PC-9 (cell line): ENCODE measurements around the gene FAAH2. TPM values are rescaled to one million over a fixed set of nuclear protein-coding genes. Genes with fewer than 3 reads are reported as not detected.

Experiments
- BruUV-seq: library from RNA; stranded (reverse); fragments of 400-500 nt; replicated peaks from 2 replicates; lab custom pipeline; 2021; lab: Mats Ljungman, UMichigan
- CTCF ChIA-PET: fragments of 300-600 bp; sonication (Branson Sonifier 250); formaldehyde crosslinking; loops from one replicate; lab custom pipeline; 2022; ENCODE audit warnings: antibody characterized with exemption; lab: Charles Lee
- POLR2A ChIA-PET: fragments of 300-600 bp; sonication (Branson Sonifier 250); formaldehyde crosslinking; loops from one replicate; lab custom pipeline; 2022; ENCODE audit warnings: antibody characterized with exemption; ENCODE audit not compliant: unreplicated experiment; lab: Charles Lee
- DNase-seq, 2 experiments: peaks; one replicate each; pipeline versions ENCODE4 v3.0.0 to v3.0.0-alpha.2; 2015 to 2022; ENCODE audit warnings: mixed read lengths in 1 of 2
- H2AFZ ChIP-seq: fragments of 200-600 bp; sonication (generic); 2 replicates; pipeline ENCODE4 v1.8.1; 2017; ENCODE audit warnings: antibody characterized with exemption
- H3F3A ChIP-seq: fragments of 200-600 bp; sonication (generic); 2 replicates; pipeline ENCODE4 v1.8.1; 2017; ENCODE audit warnings: antibody characterized with exemption, mild to moderate bottlenecking, low read depth; ENCODE audit not compliant: insufficient read depth
- H3K27ac ChIP-seq: fragments of 200-600 bp; sonication (generic); 2 replicates; pipeline ENCODE4 v1.6.1; 2016; ENCODE audit warnings: mixed run types
- H3K27me3 ChIP-seq: fragments of 200-600 bp; sonication (generic); 2 replicates; pipeline ENCODE4 v1.6.1; 2016; ENCODE audit warnings: low read depth, mixed run types; ENCODE audit not compliant: insufficient read depth
- H3K36me3 ChIP-seq: fragments of 200-600 bp; sonication (generic); 2 replicates; pipeline ENCODE4 v1.6.1; 2016; ENCODE audit warnings: low read depth, mixed run types
- H3K4me1 ChIP-seq: fragments of 200-600 bp; sonication (generic); replicated peaks from 2 replicates; pipeline ENCODE4 v1.6.1; 2016; ENCODE audit warnings: mixed run types; ENCODE audit not compliant: insufficient read depth
- H3K4me2 ChIP-seq: fragments of 200-600 bp; sonication (generic); 2 replicates; pipeline ENCODE4 v1.6.1; 2017; ENCODE audit warnings: mixed run types
- H3K4me3 ChIP-seq: fragments of 200-600 bp; sonication (generic); 2 replicates; pipeline ENCODE4 v1.6.1; 2016; ENCODE audit warnings: mixed run types
- H3K79me2 ChIP-seq: fragments of 200-600 bp; sonication (generic); 2 replicates; pipeline ENCODE4 v1.6.1; 2017; ENCODE audit warnings: low read depth, mixed run types
- H3K9me2 ChIP-seq: fragments of 200-600 bp; sonication (generic); 2 replicates; pipeline ENCODE4 v1.8.1; 2017; ENCODE audit warnings: mild to moderate bottlenecking; ENCODE audit not compliant: insufficient read depth
- H3K9me3 ChIP-seq: fragments of 200-600 bp; sonication (generic); 2 replicates; pipeline ENCODE4 v1.8.1; 2016; ENCODE audit warnings: low read depth; ENCODE audit not compliant: insufficient read depth
- H4K20me1 ChIP-seq: fragments of 200-600 bp; sonication (generic); 2 replicates; pipeline ENCODE4 v1.8.1; 2017; ENCODE audit not compliant: insufficient read depth
- EZH2 ChIP-seq: fragments of 200-600 bp; sonication (generic); IDR thresholded peaks from 2 replicates; pipeline ENCODE4 v1.8.0; 2017; ENCODE audit warnings: antibody characterized with exemption, low read depth
- intact Hi-C: fragments of 100-400 bp; cut with micrococcal nuclease; formaldehyde crosslinking; loops from one replicate; pipeline ENCODE4 v1.10.0; 2022; ENCODE audit not compliant: unreplicated experiment
- total RNA-seq: library from RNA; stranded (reverse); gene quantifications from 2 replicates; pipeline ENCODE4 v1.2.3, GENCODE V29; 2021
- TF ChIP-seq, protein P1 (sequence below): fragments of 200-600 bp; sonication (generic); conservative IDR thresholded peaks from 2 replicates; pipeline ENCODE4 v1.6.1; 2017; ENCODE audit warnings: mixed run types, antibody characterized with exemption, mild to moderate bottlenecking, moderate library complexity

The FAAH2 gene
- total RNA-seq, 1 experiment from 2014 or later, result 8.2 TPM

DNA sequence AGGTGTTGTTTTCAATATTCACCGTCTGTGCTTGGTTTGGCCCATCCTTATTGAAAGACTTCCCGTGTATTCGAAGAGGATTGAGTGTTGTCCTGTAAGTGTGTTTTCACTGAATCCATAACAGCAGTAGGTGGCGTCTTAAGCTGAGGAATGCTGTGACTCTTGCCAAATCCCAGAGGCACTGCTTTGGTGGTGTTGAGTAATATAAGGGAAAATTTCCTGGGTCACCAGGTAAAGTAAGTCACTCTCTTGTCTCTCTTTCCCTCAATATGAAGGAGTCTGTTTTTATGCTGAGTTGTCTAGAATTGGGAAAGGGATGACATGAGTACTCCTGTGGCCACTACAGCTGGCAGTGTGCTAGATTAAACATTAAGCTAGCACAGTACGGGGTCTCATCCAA is 158.6 kb downstream of the FAAH2 start:
- Histone ChIP-seq H3K79me2 (no peaks in the 10 kb centered on the region), H4K20me1 (no peaks in the 10 kb centered on the region), H3K4me1 (no peaks in the 10 kb centered on the region), H3K27me3 (no peaks in the 10 kb centered on the region), H3F3A (no peaks in the 10 kb centered on the region), H3K9me2 (no peaks in the 10 kb centered on the region), H3K4me2 (no peak overlapping the region), H3K27ac (no peak overlapping the region), H3K36me3 (no peaks in the 10 kb centered on the region), H2AFZ (no peak overlapping the region), H3K9me3 (no peaks in the 10 kb centered on the region), H3K4me3 (no peak overlapping the region)
- TF ChIP-seq EZH2, result no peak
- TF ChIP-seq, protein P1, sequence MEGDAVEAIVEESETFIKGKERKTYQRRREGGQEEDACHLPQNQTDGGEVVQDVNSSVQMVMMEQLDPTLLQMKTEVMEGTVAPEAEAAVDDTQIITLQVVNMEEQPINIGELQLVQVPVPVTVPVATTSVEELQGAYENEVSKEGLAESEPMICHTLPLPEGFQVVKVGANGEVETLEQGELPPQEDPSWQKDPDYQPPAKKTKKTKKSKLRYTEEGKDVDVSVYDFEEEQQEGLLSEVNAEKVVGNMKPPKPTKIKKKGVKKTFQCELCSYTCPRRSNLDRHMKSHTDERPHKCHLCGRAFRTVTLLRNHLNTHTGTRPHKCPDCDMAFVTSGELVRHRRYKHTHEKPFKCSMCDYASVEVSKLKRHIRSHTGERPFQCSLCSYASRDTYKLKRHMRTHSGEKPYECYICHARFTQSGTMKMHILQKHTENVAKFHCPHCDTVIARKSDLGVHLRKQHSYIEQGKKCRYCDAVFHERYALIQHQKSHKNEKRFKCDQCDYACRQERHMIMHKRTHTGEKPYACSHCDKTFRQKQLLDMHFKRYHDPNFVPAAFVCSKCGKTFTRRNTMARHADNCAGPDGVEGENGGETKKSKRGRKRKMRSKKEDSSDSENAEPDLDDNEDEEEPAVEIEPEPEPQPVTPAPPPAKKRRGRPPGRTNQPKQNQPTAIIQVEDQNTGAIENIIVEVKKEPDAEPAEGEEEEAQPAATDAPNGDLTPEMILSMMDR, result no peak
- no TSS peak for BruUV-seq
- no peak for DNase-seq
- ChIA-PET POLR2A (no interaction called here), CTCF (no interaction called here)
- intact Hi-C loops, result no loop called here

DNA sequence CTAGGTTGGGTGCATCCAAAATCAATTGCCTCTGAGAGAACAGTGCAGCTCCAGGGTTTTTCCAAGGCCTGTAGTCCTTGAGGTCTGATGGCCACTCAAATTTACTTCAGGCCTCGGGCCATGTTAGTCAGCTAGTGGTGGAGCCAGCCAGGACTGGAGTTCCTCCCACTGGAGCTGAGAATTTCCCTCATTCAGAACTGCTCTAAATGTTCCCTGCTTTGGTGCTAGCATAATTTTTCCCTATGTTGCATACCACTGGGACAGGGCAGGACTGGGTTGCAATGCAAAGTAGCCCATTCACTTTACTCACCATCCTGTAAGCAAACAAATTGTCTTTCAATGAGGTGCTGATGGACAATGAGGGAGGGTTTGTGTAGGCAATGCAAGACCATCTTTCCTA is 159.3 kb downstream of the FAAH2 start:
- intact Hi-C loops, result no loop called here
- H3F3A ChIP-seq, result no peaks in the 10 kb centered on the region
- no peaks in the 10 kb centered on the region for H3K9me2 ChIP-seq
- TF ChIP-seq, protein P1, result no peak
- no peak for TF ChIP-seq EZH2
- H3K27me3 ChIP-seq, result no peaks in the 10 kb centered on the region
- H3K4me1 ChIP-seq, result no peaks in the 10 kb centered on the region
- POLR2A ChIA-PET, result no interaction called here
- H2AFZ ChIP-seq, result no peak overlapping the region
- no peaks in the 10 kb centered on the region for H3K79me2 ChIP-seq
- no peaks in the 10 kb centered on the region for H4K20me1 ChIP-seq
- DNase-seq, result no peak
- no peak overlapping the region for H3K4me3 ChIP-seq
- H3K4me2 ChIP-seq, result no peak overlapping the region
- CTCF ChIA-PET, result no interaction called here
- BruUV-seq, result no TSS peak
- no peak overlapping the region for H3K27ac ChIP-seq
- no peaks in the 10 kb centered on the region for H3K9me3 ChIP-seq
- no peaks in the 10 kb centered on the region for H3K36me3 ChIP-seq

DNA sequence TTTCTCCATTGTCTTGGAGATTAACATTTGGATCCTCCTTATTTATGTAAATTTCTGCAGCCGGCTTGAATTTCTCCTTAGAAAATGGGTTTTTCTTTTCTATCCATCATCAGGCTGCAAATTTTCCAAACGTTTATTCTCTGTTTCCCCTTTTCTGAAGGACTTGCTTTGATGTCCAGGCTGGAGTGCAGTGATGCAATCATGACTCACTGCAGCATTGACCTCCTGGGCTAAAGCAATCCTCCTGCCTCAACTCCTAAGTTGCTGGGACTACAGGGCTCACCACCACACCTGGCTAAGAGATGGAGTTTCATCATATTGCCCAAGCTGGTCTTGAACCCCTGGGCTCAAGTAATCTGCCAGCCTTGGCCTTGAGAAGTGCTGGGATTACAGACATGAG is 161.3 kb downstream of the FAAH2 start:
- TF ChIP-seq, protein P1, result no peak
- no peak for TF ChIP-seq EZH2
- Histone ChIP-seq H3K4me1 (no peaks in the 10 kb centered on the region), H3F3A (no peaks in the 10 kb centered on the region), H4K20me1 (no peaks in the 10 kb centered on the region), H2AFZ (no peak overlapping the region), H3K9me3 (no peaks in the 10 kb centered on the region), H3K4me3 (no peak overlapping the region), H3K36me3 (no peaks in the 10 kb centered on the region), H3K27me3 (no peaks in the 10 kb centered on the region), H3K9me2 (no peaks in the 10 kb centered on the region), H3K4me2 (no peak overlapping the region), H3K27ac (no peak overlapping the region), H3K79me2 (no peaks in the 10 kb centered on the region)
- CTCF ChIA-PET, result no interaction called here
- BruUV-seq, result no TSS peak
- intact Hi-C loops, result no loop called here
- no peak for DNase-seq
- POLR2A ChIA-PET, result no interaction called here
